Midbrain (tissue), 1 donor: ENCODE measurements around the gene PRKCQ.
"Not testable (repeated sequence)": the region's sequence is repeated elsewhere in the genome, so short reads cannot be mapped to it uniquely, and the experiment has no call there.

Experiments used
- DNase-seq: peaks from one replicate; lab custom pipeline; 2025; lab: John Stamatoyannopoulos, UW

Gene PRKCQ

DNA sequence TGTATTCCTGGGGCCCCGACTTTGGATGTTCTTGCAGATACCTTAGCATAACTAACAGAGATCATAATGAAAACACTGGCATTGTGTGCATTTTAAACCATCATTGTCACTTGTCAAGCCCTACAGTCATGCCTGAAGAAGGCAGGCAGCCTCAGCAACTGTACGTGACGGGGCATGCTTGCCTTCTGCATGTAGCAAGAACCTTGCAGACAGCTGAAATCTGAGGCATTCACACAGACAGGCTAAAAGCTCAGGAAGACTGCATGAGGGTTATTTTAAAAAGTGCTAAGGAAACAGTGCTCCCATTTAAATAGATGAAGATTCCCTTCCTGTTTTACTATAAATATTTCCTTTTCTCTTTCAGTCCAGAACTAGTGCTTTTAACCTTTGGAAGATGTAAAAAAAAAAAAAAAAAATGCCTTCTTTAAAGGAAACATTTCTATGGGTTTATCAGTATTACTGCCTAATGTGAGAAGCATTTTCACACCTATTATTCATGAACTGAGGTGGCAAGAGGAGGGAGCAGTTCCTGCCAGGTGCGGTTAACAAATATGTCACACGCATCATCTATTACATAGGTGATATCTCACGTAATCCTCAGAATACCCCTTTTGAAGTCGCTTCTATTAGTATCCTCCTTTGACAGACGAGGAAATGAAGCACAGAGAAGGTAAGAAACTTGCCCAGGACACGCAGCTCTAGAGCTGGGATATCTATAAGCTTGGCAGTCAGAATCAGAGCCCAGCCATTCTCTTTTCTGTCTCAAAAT, 88.1 kb downstream of the PRKCQ start:
- DNase-seq = no peak

DNA sequence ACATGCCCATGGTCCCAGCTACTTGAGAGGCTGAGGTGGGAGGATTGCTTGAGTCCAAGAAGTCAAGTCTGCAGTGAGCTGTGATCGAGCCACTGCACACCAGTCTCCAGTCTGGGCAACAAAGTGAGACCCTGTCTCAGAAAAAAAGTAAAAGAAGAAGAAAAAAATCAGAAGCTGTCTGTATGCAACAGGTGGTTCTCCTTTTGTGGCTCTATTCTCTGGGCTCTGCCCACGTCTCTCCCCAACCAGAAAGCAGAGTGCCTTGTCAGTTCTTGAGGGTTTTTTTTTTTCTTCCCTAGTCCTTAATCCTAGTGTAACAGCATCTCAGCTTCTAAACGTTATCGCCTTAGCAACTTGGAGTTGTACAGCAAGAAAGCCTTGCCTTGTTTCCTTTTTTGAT, 89.5 kb downstream of the PRKCQ start:
- no peak for DNase-seq

DNA sequence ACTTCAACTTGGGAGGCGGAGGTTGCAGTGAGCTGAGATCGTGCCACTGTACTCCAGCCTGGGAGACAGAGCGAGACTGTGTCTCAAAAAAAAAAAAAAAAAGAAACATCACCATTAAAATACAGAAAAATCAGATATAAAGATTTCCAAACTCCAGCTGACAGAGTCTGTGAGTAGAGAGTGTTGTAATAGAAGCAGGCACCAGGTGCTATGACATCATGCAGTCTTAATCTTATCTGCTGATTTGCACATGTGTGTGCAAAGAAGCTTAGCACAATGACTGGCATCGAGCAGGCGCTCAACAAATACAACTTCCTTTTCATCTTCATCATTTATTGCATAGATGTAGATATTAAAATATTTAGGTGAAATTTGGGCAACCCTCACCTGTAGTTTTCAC, 92.2 kb downstream of the PRKCQ start:
- DNase-seq = no peak

DNA sequence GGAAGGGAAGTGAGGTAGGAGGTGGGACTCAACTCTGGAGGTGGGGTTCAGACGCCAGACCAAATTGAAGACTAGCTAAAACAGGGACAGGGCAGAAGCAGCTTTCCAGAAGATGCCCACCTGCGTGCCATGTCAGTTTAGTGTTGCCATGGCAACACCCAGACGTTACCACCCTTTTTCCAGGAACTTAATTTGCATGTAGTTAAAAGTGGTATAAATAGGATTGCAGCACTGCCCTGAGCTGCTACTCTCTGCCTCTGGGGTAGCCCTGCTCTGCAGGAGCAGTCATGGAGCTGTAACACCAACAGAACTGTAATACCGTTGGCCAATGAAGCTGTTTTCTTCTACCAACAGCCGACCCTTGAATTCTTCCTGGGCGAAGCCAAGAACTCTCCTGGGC, 93.8 kb downstream of the PRKCQ start:
- no peak for DNase-seq

DNA sequence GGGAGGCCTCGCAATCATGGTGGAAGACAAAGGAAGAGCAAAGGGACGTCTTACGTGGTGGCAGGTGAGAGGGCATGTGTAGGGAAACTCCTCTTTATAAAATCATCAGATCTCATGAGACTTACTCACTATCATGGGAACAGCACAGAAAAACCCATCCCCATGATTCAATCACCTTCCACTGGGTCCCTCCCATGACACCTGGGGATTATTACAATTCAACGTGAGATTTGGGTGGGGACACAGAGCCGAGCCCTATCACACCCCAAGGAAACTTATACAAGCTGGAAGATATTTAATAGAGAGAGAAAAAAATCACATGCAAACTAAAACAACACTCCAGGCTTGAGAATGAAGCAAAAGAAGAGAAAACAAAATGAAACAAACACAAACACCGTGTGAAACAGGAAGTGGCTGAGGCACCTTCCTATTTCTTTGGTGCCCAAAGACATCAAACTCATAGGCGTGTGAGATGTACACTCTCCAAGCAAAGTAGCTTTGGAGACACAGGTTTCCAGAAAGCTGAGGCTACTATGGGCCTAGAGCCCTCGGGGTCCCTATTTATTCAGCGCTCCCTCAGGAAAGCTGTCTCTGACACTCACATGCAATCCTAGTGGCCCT, 97.2 kb downstream of the PRKCQ start:
- DNase-seq = no peak

DNA sequence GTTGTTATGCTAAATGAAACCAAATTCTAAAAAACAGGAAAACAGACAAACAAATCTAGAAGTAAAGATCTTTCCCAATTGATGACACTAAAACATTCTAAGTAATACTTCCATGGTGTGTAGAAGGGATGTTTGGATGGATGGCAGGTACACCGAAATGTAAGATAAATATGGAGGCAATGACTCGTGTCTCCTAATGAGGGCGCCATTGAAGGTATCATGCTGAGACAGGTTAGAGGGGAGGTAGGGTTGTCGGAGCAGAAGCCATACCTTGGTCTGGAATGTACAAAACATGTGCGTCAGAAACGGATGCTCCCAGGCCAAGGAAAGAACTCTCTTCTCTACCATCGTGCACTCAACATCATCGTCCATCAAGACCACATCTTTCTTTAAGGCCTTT, 101.4 kb downstream of the PRKCQ start:
- no peak for DNase-seq

DNA sequence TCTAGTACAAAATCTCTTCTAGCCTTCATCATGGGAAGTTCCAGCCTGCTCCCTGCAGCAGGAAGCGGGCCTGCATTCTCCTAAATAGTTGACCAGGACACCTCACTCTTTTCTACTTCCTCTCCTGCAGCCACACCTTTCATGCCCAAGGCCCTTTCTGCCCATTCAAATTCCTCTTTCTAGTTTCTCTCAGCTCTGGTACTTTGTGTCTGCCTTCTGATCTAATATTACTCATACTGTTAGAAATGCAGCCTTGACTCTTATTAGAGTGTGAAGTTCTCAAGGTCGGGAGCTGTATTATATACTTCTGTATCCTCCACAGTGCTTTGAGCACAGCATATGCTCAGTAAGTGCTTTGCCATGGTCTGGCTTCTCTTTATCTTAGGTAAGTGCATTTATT, 103.1 kb downstream of the PRKCQ start:
- no peak for DNase-seq

DNA sequence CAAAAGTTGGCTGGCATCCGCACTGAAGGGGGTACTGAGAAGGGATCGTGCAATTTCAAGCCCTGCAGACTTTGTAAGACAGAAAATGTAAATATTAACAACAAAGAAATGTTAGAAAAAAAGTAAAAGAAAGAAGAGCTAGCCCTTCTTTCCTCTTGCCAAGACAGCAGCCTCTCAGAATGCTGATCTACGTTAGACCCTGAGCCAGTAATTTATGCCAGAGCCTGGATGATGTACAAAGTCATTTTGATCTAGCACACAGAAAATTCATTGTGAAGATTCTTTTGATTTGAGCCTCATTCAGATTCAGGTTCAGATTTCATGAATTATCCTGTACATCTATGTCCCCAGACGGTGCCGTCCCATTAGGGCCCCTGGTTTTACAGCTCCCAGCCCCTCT, 105.2 kb downstream of the PRKCQ start:
- DNase-seq = no peak

DNA sequence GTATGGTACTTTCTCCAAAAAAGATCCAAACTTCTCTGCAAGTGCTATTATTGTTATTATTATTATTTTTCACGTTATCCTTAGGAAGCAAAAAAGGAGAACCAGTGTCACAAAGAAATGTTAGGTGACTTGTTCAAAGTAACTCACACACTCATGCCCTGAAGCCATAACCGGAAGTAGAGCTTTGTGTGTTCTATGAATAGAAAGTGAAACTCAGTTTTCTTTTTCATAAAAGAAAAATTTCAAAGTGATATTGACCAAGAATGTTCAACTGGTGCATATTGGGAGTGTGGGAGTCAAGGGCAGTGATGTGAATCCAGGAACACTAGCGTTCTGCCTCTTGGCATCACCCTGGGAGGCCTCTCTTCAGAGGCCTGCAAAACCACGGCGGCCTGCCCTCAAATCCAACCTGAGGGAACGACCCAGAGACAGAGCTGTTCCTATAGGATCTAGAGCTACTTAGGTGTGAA, 106.1 kb downstream of the PRKCQ start:
- no peak for DNase-seq

DNA sequence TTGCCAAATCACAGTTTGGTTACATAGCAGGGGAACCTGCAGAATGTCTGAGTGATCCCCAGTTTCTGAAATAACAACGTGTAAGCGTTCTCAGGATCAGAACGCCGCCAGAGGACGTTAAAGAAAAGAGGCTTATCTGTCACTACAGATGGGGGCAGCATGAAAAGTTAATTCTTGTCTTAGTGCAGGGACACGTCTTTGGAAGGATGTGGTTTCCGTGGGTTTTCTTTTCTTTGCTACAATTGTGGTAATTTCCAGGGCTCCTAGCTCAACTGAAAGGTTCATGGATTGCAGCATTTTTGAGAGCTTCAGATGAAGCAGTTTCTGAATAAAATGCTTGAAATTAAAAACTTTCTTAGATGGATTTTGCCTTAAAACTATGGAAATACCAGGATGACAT, 106.6 kb downstream of the PRKCQ start:
- DNase-seq = no peak

DNA sequence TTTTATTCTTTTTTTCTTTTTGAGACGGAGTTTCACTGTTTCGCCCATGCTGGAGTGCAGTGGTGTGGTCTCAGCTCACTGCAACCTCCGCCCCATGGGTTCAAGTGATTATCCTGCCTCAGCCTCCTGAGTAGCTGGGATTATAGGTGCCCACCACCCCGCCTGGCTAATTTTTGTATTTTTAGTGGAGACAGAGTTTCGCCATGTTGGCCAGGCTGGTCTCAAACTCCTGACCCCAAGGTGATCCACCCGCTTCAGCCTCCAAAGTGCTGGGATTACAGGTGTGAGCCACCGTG, 107.4 kb downstream of the PRKCQ start:
- not testable (repeated sequence) for DNase-seq

DNA sequence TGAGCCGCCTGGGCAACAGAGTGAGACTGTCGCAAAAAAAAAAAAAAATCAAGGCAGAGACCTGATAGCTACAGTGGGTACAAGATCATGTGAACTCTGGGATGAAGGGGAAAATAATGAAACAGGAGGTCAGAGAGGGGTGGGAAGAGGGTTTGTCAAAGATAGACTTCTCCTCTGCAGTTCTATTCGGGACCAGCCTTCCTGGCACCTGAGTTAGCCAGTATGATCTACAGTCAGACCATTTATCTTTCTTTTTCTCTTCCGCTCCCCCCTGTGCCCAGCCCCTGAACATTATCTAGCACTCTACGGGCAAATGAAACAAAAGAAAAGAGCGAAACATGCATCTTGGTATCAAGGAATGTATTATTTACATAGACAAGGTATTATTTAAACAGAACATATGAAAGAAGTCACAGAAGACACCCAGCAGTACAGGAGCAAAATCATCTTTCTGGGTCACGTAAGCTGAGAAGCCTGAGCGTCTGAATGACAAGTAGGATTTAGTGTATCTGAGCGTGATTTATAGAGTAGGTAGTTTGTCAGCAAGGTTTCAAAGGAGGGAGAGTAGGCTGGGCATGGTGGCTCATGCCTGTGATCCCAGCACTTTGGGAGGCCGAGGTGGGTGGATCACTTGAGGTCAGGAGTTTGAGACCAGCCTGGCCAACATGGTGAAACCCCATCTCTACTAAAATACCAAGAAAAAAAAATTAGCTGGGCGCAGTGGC, 109.0 kb downstream of the PRKCQ start:
- no peak for DNase-seq

DNA sequence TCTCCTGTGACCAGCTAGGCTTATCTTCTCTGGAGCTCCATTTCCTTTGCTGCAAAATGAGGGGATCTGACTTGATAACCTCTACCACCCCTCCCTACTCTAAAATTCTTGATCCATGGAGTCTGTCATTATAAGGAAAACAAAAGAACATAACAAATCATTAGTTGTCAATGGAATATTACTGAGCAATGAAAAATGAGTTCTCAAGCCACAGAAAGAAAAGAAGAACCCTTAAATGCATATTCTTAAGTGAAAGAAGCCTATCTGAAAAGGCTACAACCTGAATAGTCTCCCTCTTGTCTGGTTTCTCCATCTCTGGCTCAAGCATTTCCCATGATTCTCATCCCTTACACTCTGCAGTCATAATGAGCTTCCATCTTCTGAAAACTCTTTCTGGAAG, 110.4 kb downstream of the PRKCQ start:
- no peak for DNase-seq

DNA sequence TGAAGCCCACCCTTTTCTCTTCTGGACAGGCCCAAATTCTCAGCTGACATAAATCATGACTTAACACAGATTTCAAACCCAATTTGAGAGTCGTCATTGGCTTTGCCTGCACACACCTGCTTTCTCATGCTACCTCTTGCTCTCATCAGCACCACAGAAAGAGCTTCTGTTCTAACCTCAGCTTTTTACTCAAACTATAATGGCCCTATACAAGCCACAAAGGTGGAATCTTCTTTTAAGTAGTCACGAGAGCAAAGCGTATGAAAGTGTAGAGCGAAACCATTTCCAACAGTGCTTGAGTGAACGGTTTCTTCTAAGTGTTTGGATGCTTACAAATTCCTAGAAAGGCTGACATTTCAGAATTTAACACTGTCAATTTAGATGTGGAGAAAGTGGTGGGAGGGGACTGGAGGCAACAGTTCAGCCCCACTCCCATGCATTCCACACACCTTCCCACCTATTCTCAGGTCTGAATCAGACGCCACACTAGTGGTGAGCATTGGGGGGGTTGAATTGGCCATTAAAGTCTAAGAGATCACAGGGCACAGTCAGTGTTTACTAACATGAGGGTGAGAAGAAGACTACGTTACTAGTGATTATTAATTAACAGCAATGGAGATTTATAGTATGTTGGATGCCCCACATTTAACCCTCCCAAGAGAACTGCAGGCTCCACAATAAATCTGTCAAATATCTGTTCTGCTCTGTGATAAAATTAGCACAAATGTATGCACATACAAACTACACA, 114.0 kb downstream of the PRKCQ start:
- DNase-seq = no peak

DNA sequence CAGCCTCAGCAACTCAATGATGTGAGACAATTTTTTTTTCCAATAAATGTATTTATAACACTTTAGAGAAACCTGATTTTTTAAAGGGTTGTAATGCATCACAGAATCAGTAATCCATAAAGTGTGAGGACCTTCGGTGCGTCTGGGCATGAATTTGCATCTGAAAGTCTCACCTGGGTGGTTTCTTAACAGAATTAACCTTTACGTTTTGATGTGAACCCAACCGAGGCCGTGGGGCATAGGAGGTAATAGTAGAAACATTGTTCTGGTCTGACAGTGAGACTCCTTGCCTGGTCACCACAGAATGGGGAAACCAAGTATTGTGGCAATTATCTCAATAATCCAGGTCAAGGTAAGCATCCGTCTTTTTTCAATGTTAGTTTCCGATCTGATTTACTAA, 114.6 kb downstream of the PRKCQ start:
- no peak for DNase-seq

DNA sequence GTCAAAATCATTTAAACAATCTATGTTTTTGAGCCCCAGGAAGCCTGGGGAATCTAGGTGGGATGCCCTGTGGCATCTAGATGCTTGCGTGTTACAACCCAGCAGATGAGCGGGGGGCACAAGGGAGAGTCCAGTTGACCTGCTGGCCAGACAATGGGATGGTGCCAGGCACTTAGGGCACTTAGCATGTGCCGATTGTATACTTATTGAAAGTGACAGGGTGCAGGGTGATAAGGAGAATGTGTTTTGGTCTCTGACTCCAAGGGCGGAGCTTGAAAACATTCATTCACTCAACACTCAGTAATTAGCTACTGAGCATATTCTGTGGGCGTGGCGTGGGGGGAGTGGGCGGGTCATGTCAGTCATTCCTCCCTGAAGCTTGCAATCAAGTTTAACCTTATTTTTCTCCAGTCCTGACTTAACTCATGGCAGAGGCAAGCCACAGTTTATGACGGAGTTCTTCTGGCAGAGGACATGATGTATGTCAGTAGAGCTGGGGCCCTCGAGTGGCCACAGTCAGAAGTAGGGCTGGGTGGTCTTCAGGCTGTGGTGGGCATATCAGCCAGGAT, 115.1 kb downstream of the PRKCQ start:
- no peak for DNase-seq

DNA sequence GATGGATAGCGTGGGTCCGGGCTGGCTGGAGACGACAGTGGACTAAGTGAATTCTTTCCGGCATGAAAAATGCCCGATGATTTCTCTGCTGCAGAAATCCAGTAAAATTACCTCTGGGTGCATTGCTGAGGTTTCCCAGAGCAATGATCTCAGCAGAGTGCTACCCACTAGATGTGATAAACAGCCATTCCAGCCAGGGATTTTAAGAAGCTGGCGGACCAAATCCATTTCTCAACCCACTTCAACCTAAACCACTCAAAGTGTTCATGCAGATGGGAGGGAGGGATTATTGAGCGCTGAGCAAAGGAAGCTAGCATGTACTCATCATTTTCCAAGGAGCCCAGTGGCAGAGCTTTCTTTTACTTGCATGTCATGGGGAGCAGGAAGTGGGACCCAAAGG, 116.7 kb downstream of the PRKCQ start:
- no peak for DNase-seq

DNA sequence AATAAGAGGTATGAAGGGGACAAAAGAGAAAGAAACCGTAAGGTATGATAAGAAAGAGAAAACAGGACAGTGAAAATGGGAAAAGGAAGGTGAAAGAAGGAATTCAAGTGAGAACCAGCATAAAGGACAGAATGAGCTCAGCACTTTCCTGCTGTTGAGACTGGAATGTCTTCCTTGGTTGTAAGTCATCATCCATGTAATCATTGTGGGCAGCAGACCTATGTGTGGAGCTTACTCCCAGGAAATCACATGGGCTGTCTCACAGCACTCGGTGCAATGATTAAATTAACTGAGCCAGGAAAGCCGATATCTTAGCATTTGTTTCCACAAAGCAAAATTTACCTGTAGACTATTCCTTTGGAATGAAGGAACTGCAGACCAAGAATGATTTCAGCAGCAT, 118.1 kb downstream of the PRKCQ start:
- no peak for DNase-seq

DNA sequence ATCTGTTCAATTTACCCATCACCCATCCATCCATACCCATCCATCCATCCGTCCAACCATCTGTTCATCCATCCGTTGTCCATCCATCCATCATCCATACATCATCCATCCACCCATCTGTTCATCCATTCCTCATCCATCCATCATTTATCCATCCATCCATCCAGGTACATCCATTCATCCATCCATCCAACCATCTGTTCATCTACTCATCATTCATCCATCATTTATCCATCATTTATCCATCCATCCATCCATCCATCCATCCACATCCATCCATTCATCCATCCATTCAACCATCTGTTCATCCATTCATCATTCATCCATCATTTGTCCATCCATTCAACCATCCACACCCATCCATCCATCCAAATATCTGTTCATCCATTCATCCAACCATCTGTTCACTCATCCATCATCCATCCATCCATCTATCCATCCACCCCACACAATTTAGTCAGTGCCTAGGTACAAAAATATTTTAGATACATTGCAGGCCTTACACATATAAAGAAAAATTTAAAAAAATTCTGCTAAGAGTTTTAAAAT, 119.1 kb downstream of the PRKCQ start:
- DNase-seq = no peak

DNA sequence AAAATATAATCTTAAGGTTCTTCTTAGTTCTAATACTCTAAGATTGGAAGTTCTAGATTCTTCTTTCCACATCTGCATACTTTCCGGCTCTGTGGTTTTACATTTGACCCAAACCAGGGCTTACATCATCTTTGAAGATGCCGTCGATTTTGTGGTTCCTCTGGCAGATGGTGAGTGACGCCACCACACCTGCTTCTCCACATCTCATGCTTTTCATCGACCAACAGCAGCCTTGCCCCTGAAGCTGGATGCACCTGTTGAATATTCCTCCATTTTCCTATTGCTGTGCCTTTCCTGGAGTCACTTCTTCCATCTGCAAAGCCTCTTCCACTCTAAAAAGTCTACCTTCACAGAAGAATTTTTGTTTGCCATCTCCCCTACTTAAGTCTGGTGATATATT, 121.3 kb downstream of the PRKCQ start:
- DNase-seq = no peak

DNA sequence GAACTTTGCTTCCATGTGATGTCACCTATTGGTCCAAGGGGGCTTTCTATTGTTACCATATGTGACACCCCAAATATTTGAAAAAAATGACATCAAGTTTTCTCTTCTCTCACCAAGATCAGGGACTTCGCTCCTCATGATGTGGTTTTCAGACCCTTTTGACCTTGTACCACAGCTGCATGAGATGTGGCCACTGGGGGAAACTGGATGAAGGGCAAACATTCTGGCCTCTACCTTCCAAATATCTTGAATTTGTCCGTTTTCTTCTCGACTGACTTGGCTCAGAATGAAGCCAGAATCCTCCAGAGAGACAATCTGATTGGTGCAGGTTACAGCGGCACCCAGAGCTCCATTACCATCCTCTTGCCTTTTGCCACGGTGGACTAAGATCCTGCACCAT, 122.7 kb downstream of the PRKCQ start:
- DNase-seq = no peak

DNA sequence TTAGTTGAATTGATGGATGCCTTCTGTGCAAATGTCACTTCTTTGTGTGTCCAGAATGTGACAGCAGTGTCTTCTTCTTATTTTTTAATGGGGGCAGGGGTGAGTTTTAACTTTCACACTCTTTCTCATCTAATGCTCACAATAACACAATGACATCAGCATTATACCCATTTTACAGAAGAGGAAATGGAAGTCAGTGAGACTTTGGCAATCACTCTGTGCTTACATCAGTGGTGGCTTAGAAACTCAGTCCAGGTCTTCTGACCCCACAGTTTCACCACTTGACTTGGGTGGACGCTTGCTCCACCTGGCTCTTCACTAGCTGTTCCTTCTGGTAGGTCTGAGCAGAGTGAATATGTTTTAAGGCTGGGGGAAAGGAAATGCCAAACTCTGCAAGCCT, 124.0 kb downstream of the PRKCQ start:
- no peak for DNase-seq
